HEK293 (cell line): ENCODE data around the gene OR10A3.

Source experiments
- CTCF ChIA-PET: fragments of 350-600 bp; formaldehyde crosslinking; extraction: SDS; loops from one replicate; lab custom pipeline; 2021; ENCODE audit warnings: antibody characterized with exemption; lab: Yijun Ruan, JAX
- POLR2A ChIA-PET: fragments of 300-600 bp; formaldehyde crosslinking; extraction: SDS; loops from one replicate; lab custom pipeline; 2020; ENCODE audit warnings: antibody characterized with exemption, inconsistent platforms; lab: Yijun Ruan, JAX
- H3K27ac ChIP-seq: fragments of 200-500 bp; sonication (Bioruptor generic); 2 replicates; pipeline ENCODE4 v1.5.1; 2014; ENCODE audit warnings: low read depth, low read length, control low read depth, inconsistent platforms; ENCODE audit errors: extremely low read depth
- H3K36me3 ChIP-seq, 2 experiments: fragments of 200-500 bp in 1 of 2; sonication (Bioruptor generic) in 1 of 2; 1 replicate in 1 of 2; 2 replicates in 1 of 2; pipeline ENCODE4 v1.5.1; 2014 to 2017; ENCODE audit warnings: inconsistent platforms in 2 of 2, low read length in 2 of 2; ENCODE audit not compliant: control insufficient read depth in 2 of 2, insufficient read depth in 1 of 2
- H3K4me1 ChIP-seq: fragments of 200-500 bp; sonication (Bioruptor generic); 2 replicates; pipeline ENCODE4 v1.5.1; 2014; ENCODE audit warnings: mild to moderate bottlenecking, low read length, inconsistent platforms; ENCODE audit not compliant: control insufficient read depth, insufficient read depth
- H3K4me3 ChIP-seq: 2 replicates; pipeline ENCODE4 v1.5.1; 2011; ENCODE audit warnings: low read depth, mild to moderate bottlenecking, control low read depth, low read length, moderate library complexity
- H3K9me3 ChIP-seq: fragments of 200-500 bp; sonication (Bioruptor generic); 2 replicates; pipeline ENCODE4 v1.5.1; 2014; ENCODE audit warnings: low read depth, low read length, inconsistent platforms; ENCODE audit not compliant: control insufficient read depth, insufficient read depth
- BCL11B ChIP-seq: fragments of 450-650 bp; formaldehyde crosslinking; IDR thresholded peaks from 2 replicates; pipeline ENCODE4 v1.5.1; 2016; ENCODE audit warnings: low read depth, missing biosample characterization, missing genetic modification characterization
- MEIS1 ChIP-seq: sonication (generic); formaldehyde crosslinking; IDR thresholded peaks from 2 replicates; pipeline ENCODE4 v1.8.1; 2022; ENCODE audit warnings: missing genetic modification reagents, mild to moderate bottlenecking, borderline replicate concordance
- SETDB1 ChIP-seq: IDR thresholded peaks from one replicate; pipeline ENCODE4 v1.6.1; 2017; ENCODE audit warnings: mild to moderate bottlenecking, low read length, moderate library complexity, mixed read lengths; ENCODE audit not compliant: insufficient read length
- SP3 ChIP-seq: fragments of 450-650 bp; formaldehyde crosslinking; IDR thresholded peaks from 2 replicates; pipeline ENCODE4 v1.5.1; 2016; ENCODE audit warnings: missing biosample characterization, missing genetic modification characterization
- ZBTB11 ChIP-seq: fragments of 450-650 bp; formaldehyde crosslinking; conservative IDR thresholded peaks from 2 replicates; pipeline ENCODE4 v1.5.1; 2016; ENCODE audit warnings: low read depth, missing biosample characterization, missing genetic modification characterization
- ZBTB48 ChIP-seq: fragments of 450-650 bp; formaldehyde crosslinking; IDR thresholded peaks from 2 replicates; pipeline ENCODE4 v1.5.1; 2016; ENCODE audit warnings: missing biosample characterization, missing genetic modification characterization
- ZNF184 ChIP-seq: fragments of 450-650 bp; IDR thresholded peaks from 2 replicates; pipeline ENCODE4 v1.5.1; 2018; ENCODE audit warnings: missing biosample characterization, mild to moderate bottlenecking, missing genetic modification characterization
- ZNF221 ChIP-seq: fragments of 450-650 bp; formaldehyde crosslinking; IDR thresholded peaks from 2 replicates; pipeline ENCODE4 v1.5.1; 2017; ENCODE audit warnings: missing biosample characterization, missing genetic modification characterization, borderline replicate concordance
- ZNF24 ChIP-seq: fragments of 450-650 bp; formaldehyde crosslinking; IDR thresholded peaks from 2 replicates; pipeline ENCODE4 v1.5.1; 2016; ENCODE audit warnings: missing biosample characterization, missing genetic modification characterization
- ZNF266 ChIP-seq: fragments of 450-650 bp; formaldehyde crosslinking; IDR thresholded peaks from 2 replicates; pipeline ENCODE4 v1.5.1; 2016; ENCODE audit warnings: missing biosample characterization, missing genetic modification characterization, low read depth
- ZNF335 ChIP-seq: fragments of 450-650 bp; formaldehyde crosslinking; conservative IDR thresholded peaks from 2 replicates; pipeline ENCODE4 v1.5.1; 2016; ENCODE audit warnings: missing biosample characterization, missing genetic modification characterization
- ZNF366 ChIP-seq: fragments of 450-650 bp; formaldehyde crosslinking; conservative IDR thresholded peaks from 2 replicates; pipeline ENCODE4 v1.5.1; 2016; ENCODE audit warnings: missing biosample characterization, missing genetic modification characterization
- ZNF404 ChIP-seq: fragments of 450-650 bp; formaldehyde crosslinking; IDR thresholded peaks from 2 replicates; pipeline ENCODE4 v1.5.1; 2017; ENCODE audit warnings: missing biosample characterization, missing genetic modification characterization
- ZNF510 ChIP-seq: fragments of 450-650 bp; formaldehyde crosslinking; IDR thresholded peaks from 2 replicates; pipeline ENCODE4 v1.5.1; 2018; ENCODE audit warnings: mild to moderate bottlenecking, missing genetic modification characterization, missing biosample characterization; ENCODE audit not compliant: insufficient replicate concordance
- ZNF521 ChIP-seq: fragments of 450-650 bp; formaldehyde crosslinking; IDR thresholded peaks from 2 replicates; pipeline ENCODE4 v1.5.1; 2017; ENCODE audit warnings: missing biosample characterization, mild to moderate bottlenecking, missing genetic modification characterization
- ZNF544 ChIP-seq: fragments of 450-650 bp; formaldehyde crosslinking; IDR thresholded peaks from 2 replicates; pipeline ENCODE4 v1.5.0; 2017; ENCODE audit warnings: missing biosample characterization, missing genetic modification characterization
- ZNF654 ChIP-seq: fragments of 450-650 bp; formaldehyde crosslinking; IDR thresholded peaks from 2 replicates; pipeline ENCODE4 v1.5.1; 2016; ENCODE audit warnings: low read depth, missing biosample characterization, missing genetic modification characterization
- ZNF701 ChIP-seq: fragments of 450-650 bp; formaldehyde crosslinking; IDR thresholded peaks from 2 replicates; pipeline ENCODE4 v1.5.1; 2016; ENCODE audit warnings: missing biosample characterization, missing genetic modification characterization
- ZNF792 ChIP-seq: fragments of 450-650 bp; formaldehyde crosslinking; IDR thresholded peaks from 2 replicates; pipeline ENCODE4 v1.5.1; 2016; ENCODE audit warnings: missing biosample characterization, missing genetic modification characterization
- ZNF830 ChIP-seq: fragments of 450-650 bp; IDR thresholded peaks from 2 replicates; pipeline ENCODE4 v1.5.0; 2018; ENCODE audit warnings: missing biosample characterization, missing genetic modification characterization, low read depth, mild to moderate bottlenecking, moderate library complexity
- TF ChIP-seq, protein P1 (sequence below): fragments of 450-650 bp; IDR thresholded peaks from 2 replicates; pipeline ENCODE4 v1.5.1; 2018; ENCODE audit warnings: missing biosample characterization, missing genetic modification characterization
- TF ChIP-seq, protein P2 (sequence below): fragments of 450-650 bp; formaldehyde crosslinking; IDR thresholded peaks from 2 replicates; pipeline ENCODE4 v1.5.1; 2016; ENCODE audit warnings: missing biosample characterization, missing genetic modification characterization
- TF ChIP-seq, protein P3 (sequence below): fragments of 450-650 bp; formaldehyde crosslinking; IDR thresholded peaks from 2 replicates; pipeline ENCODE4 v1.5.1; 2016; ENCODE audit warnings: missing biosample characterization, missing genetic modification characterization
- TF ChIP-seq, protein P4 (sequence below): fragments of 450-650 bp; formaldehyde crosslinking; IDR thresholded peaks from 2 replicates; pipeline ENCODE4 v1.5.1; 2016; ENCODE audit warnings: missing biosample characterization, missing genetic modification characterization
- TF ChIP-seq, protein P5 (sequence below): fragments of 450-650 bp; formaldehyde crosslinking; IDR thresholded peaks from 2 replicates; pipeline ENCODE4 v1.5.1; 2016; ENCODE audit warnings: missing biosample characterization, missing genetic modification characterization, low read depth

OR10A3 gene

GRCh38 chr11:7964261-7964660 lies 22.8 kb upstream of the OR10A3 start (continued):
- TF ChIP-seq, protein P1, sequence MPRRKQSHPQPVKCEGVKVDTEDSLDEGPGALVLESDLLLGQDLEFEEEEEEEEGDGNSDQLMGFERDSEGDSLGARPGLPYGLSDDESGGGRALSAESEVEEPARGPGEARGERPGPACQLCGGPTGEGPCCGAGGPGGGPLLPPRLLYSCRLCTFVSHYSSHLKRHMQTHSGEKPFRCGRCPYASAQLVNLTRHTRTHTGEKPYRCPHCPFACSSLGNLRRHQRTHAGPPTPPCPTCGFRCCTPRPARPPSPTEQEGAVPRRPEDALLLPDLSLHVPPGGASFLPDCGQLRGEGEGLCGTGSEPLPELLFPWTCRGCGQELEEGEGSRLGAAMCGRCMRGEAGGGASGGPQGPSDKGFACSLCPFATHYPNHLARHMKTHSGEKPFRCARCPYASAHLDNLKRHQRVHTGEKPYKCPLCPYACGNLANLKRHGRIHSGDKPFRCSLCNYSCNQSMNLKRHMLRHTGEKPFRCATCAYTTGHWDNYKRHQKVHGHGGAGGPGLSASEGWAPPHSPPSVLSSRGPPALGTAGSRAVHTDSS = no peak
- no peak for TF ChIP-seq ZNF792 (tag by site-specific recombination)
- TF ChIP-seq ZNF221 (tag by site-specific recombination) = no peak

GRCh38 chr11:7955191-7955590 lies 13.7 kb upstream of the OR10A3 start:
- CTCF ChIA-PET = no interaction called here

DNA sequence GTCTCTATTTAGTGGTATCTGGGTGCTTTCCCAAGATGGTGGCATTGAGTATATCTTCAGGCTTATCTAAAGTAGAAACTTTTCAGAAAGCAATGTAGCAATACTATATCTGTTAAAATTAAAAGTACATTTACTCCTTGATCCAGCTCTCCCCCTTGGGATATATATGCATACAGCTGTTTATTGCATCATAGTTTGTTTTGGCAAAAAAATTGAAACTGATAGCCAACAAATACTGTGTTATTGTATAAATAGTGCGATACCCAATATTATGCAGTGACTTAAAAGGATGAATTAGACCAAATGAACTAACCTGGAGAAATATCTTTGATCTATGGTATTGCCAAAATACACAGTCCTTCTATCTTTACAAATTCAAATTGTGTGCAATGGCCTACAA lies 8.4 kb upstream of the OR10A3 start:
- POLR2A ChIA-PET = no interaction called here
- no peak overlapping the region for H3K4me3 ChIP-seq
- no peaks in the 10 kb centered on the region for H3K4me1 ChIP-seq
- H3K27ac ChIP-seq = no peak overlapping the region
- no peaks in the 10 kb centered on the region for H3K36me3 ChIP-seq
- no peaks in the 10 kb centered on the region for H3K9me3 ChIP-seq
- CTCF ChIA-PET = interaction anchor here (0.6 to 1.1 kb wide), 2 partner anchors 37 to 44 kb away, joined by 3 to 4 read pairs; partner anchors contain the start of gene EIF3F
- TF ChIP-seq ZNF404 (tag by site-specific recombination) (no peak), MEIS1 (no peak), ZNF184 (tag by site-specific recombination) (no peak), ZBTB48 (tag by site-specific recombination) (no peak), ZNF366 (tag by site-specific recombination) (no peak), ZNF24 (tag by site-specific recombination) (no peak), ZNF510 (no peak), ZNF654 (tag by site-specific recombination) (no peak), ZNF830 (tag by site-specific recombination) (no peak), ZNF701 (tag by site-specific recombination) (no peak), ZBTB11 (tag by site-specific recombination) (no peak)
- TF ChIP-seq, protein P2, sequence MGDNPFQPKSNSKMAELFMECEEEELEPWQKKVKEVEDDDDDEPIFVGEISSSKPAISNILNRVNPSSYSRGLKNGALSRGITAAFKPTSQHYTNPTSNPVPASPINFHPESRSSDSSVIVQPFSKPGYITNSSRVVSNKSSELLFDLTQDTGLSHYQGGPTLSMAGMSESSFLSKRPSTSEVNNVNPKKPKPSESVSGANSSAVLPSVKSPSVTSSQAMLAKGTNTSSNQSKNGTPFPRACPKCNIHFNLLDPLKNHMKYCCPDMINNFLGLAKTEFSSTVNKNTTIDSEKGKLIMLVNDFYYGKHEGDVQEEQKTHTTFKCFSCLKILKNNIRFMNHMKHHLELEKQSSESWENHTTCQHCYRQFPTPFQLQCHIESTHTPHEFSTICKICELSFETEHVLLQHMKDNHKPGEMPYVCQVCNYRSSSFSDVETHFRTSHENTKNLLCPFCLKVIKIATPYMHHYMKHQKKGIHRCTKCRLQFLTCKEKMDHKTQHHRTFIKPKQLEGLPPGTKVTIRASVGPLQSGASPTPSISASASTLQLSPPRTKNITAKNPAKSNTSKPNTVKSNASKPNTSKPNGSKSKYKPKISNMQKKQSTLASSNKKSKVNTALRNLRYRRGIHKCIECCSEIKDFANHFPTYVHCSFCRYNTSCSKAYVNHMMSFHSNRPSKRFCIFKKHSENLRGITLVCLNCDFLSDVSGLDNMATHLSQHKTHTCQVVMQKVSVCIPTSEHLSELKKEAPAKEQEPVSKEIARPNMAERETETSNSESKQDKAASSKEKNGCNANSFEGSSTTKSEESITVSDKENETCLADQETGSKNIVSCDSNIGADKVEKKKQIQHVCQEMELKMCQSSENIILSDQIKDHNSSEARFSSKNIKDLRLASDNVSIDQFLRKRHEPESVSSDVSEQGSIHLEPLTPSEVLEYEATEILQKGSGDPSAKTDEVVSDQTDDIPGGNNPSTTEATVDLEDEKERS (tag by site-specific recombination) = no peak
- TF ChIP-seq, protein P3, sequence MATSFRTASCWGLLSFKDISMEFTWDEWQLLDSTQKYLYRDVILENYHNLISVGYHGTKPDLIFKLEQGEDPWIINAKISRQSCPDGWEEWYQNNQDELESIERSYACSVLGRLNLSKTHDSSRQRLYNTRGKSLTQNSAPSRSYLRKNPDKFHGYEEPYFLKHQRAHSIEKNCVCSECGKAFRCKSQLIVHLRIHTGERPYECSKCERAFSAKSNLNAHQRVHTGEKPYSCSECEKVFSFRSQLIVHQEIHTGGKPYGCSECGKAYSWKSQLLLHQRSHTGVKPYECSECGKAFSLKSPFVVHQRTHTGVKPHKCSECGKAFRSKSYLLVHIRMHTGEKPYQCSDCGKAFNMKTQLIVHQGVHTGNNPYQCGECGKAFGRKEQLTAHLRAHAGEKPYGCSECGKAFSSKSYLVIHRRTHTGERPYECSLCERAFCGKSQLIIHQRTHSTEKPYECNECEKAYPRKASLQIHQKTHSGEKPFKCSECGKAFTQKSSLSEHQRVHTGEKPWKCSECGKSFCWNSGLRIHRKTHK (tag by site-specific recombination) = no peak
- TF ChIP-seq, protein P4, sequence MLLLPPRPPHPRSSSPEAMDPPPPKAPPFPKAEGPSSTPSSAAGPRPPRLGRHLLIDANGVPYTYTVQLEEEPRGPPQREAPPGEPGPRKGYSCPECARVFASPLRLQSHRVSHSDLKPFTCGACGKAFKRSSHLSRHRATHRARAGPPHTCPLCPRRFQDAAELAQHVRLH (tag by site-specific recombination) = no peak
- TF ChIP-seq, protein P5, sequence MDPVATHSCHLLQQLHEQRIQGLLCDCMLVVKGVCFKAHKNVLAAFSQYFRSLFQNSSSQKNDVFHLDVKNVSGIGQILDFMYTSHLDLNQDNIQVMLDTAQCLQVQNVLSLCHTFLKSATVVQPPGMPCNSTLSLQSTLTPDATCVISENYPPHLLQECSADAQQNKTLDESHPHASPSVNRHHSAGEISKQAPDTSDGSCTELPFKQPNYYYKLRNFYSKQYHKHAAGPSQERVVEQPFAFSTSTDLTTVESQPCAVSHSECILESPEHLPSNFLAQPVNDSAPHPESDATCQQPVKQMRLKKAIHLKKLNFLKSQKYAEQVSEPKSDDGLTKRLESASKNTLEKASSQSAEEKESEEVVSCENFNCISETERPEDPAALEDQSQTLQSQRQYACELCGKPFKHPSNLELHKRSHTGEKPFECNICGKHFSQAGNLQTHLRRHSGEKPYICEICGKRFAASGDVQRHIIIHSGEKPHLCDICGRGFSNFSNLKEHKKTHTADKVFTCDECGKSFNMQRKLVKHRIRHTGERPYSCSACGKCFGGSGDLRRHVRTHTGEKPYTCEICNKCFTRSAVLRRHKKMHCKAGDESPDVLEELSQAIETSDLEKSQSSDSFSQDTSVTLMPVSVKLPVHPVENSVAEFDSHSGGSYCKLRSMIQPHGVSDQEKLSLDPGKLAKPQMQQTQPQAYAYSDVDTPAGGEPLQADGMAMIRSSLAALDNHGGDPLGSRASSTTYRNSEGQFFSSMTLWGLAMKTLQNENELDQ = no peak

More at GRCh38 chr11:7955191-7955590, 13.7 kb upstream of the OR10A3 start:
- Histone ChIP-seq H3K4me3 (no peak overlapping the region), H3K4me1 (no peaks in the 10 kb centered on the region), H3K36me3 (no peaks in the 10 kb centered on the region), H3K27ac (no peak overlapping the region), H3K9me3 (no peaks in the 10 kb centered on the region)
- POLR2A ChIA-PET = no interaction called here
- TF ChIP-seq SETDB1 (no peak), ZNF544 (no peak), ZNF266 (no peak), ZNF521 (tag by site-specific recombination) (no peak), ZNF335 (no peak), SP3 (tag by site-specific recombination) (no peak), BCL11B (no peak)
- TF ChIP-seq, all 188 proteins: peak for 0
